Measurements from ENCODE around the gene NTM.

GRCh38 chr11:131598305-131598704 is 227.9 kb downstream of the NTM start:
- TF ChIP-seq POLR2A (IDR thresholded peaks at IDR 0.05) (no peak), CTCF (IDR thresholded peaks at IDR 0.05) (no peak), POLR2AphosphoS5 (IDR thresholded peaks at IDR 0.05) (no peak)

Measured in breast epithelium (tissue), 3 donors.